Stimulated activated CD8-positive, alpha-beta memory T cell treated with anti-CD3 and anti-CD28 coated beads, Interleukin-4, amount 100 ng/mL, for 24 hours (primary cell): ENCODE measurements around the gene DMRTA1.
"Not testable (repeated sequence)": the region's sequence is repeated elsewhere in the genome, so short reads cannot be mapped to it uniquely, and the experiment has no call there.

Experiments
- DNase-seq: peaks from one replicate; pipeline ENCODE4 v3.0.0-alpha.2; 2020; ENCODE audit warnings: low read depth

Gene DMRTA1

GRCh38 chr9:22457448-22457847 is 10.8 kb downstream of the DMRTA1 start:
- no peak for DNase-seq

- DNase-seq, result no peak
These were observed 16.6 kb downstream of the DMRTA1 start for GRCh38 chr9:22463205-22463604.

- no peak for DNase-seq
These were observed 23.4 kb downstream of the DMRTA1 start for GRCh38 chr9:22469928-22470544.

- DNase-seq, result no peak
These were observed 34.9 kb downstream of the DMRTA1 start for GRCh38 chr9:22481566-22481965.

- no peak for DNase-seq
These were observed 37.0 kb downstream of the DMRTA1 start for GRCh38 chr9:22483528-22484070.

- DNase-seq, result not testable (repeated sequence)
These were observed 49.6 kb downstream of the DMRTA1 start for GRCh38 chr9:22496197-22496596.
